ENCODE results near the gene PRPH. TPM values are rescaled to one million over a fixed set of nuclear protein-coding genes. Genes with fewer than 3 reads are reported as not detected.
A peak's percentile ranks its signal among the peaks of the same experiment; 100 is the strongest.
"Not testable (repeated sequence)": the region's sequence is repeated elsewhere in the genome, so short reads cannot be mapped to it uniquely, and the experiment has no call there.

Gene PRPH
- polyA plus RNA-seq, 1 experiment: not detected

- H3K27me3 ChIP-seq (ENCODE audit: control insufficient read depth, insufficient read depth, low read length): peaks cover 10% of the 10 kb centered on the region
- POLR2A ChIA-PET: no interaction called here
- no peak for TF ChIP-seq CTCF (IDR thresholded peaks at IDR 0.05; ENCODE audit: insufficient read depth, low read depth, low read length)
These were observed 37.5 kb downstream of the PRPH start for GRCh38 chr12:49332441-49332861.

GRCh38 chr12:49332891-49333371 is 38.0 kb downstream of the PRPH start:
- ChIA-PET POLR2A (no interaction called here), CTCF (interaction anchor here (1.5 to 5.3 kb wide), 11 partner anchors 9 to 290 kb away, joined by 6 to 71 read pairs (median 21); partner anchors contain the start of genes DNAJC22, PRPF40B and PRPH)
- TF ChIP-seq CTCF (IDR thresholded peaks at IDR 0.05; ENCODE audit: insufficient read depth, low read depth, low read length): no peak
- no peaks in the 10 kb centered on the region for H3K36me3 ChIP-seq (ENCODE audit: control insufficient read depth, insufficient read depth, low read length)
- no peak for DNase-seq (ENCODE audit: low read depth)
- H3K27me3 ChIP-seq (ENCODE audit: control insufficient read depth, insufficient read depth, low read length): peaks cover 12% of the 10 kb centered on the region
- peak overlapping the region; percentile 14; the same call in 1 of the 2 replicates for H3K4me3 ChIP-seq (ENCODE audit: low read depth, low read length)

More at GRCh38 chr12:49332441-49332861, 37.5 kb downstream of the PRPH start:
- DNase-seq (ENCODE audit: low read depth): no peak
- no peaks in the 10 kb centered on the region for H3K36me3 ChIP-seq (ENCODE audit: control insufficient read depth, insufficient read depth, low read length)
- CTCF ChIA-PET: interaction anchor here (1.0 to 5.3 kb wide), 26 partner anchors 10 to 303 kb away, joined by 3 to 71 read pairs (median 7); partner anchors contain the start of genes DNAJC22, PRPF40B, PRPH and TROAP
- H3K4me3 ChIP-seq (ENCODE audit: low read depth, low read length): no peak overlapping the region

- H3K27me3 ChIP-seq (ENCODE audit: control insufficient read depth, insufficient read depth, low read length): peaks cover 18% of the 10 kb centered on the region
- CTCF ChIA-PET: interaction anchor here (2.0 to 5.3 kb wide), 7 partner anchors 8 to 248 kb away, joined by 6 to 71 read pairs (median 49); partner anchors contain the start of genes DNAJC22 and PRPH
- POLR2A ChIA-PET; H3K36me3 ChIP-seq (ENCODE audit: control insufficient read depth, insufficient read depth, low read length); DNase-seq (ENCODE audit: low read depth); H3K4me3 ChIP-seq (ENCODE audit: low read depth, low read length): not testable (repeated sequence)
These were observed 38.8 kb downstream of the PRPH start for GRCh38 chr12:49333778-49334177.

- Histone ChIP-seq H3K27me3 (ENCODE audit: control insufficient read depth, insufficient read depth, low read length) (peaks cover 18% of the 10 kb centered on the region), H3K36me3 (ENCODE audit: control insufficient read depth, insufficient read depth, low read length) (no peaks in the 10 kb centered on the region), H3K4me3 (ENCODE audit: low read depth, low read length) (no peak overlapping the region)
- TF ChIP-seq CTCF (IDR thresholded peaks at IDR 0.05; ENCODE audit: insufficient read depth, low read depth, low read length): no peak
- ChIA-PET POLR2A (no interaction called here), CTCF (interaction anchor here (0.7 to 6.0 kb wide), 5 partner anchors 9 to 247 kb away, joined by 3 to 35 read pairs (median 6); partner anchors contain the start of gene DNAJC22)
- DNase-seq (ENCODE audit: low read depth): no peak
These were observed 39.3 kb downstream of the PRPH start for GRCh38 chr12:49334226-49334625.

- no peaks in the 10 kb centered on the region for H3K36me3 ChIP-seq (ENCODE audit: control insufficient read depth, insufficient read depth, low read length)
- ChIA-PET POLR2A (no interaction called here), CTCF (interaction anchor here (0.6 to 6.0 kb wide), 8 partner anchors 8 to 246 kb away, joined by 3 to 35 read pairs (median 4); partner anchors contain the start of gene DNAJC22)
- no peak for TF ChIP-seq CTCF (IDR thresholded peaks at IDR 0.05; ENCODE audit: insufficient read depth, low read depth, low read length)
- peaks cover 18% of the 10 kb centered on the region for H3K27me3 ChIP-seq (ENCODE audit: control insufficient read depth, insufficient read depth, low read length)
- no peak overlapping the region for H3K4me3 ChIP-seq (ENCODE audit: low read depth, low read length)
- no peak for DNase-seq (ENCODE audit: low read depth)
These were observed 39.7 kb downstream of the PRPH start for GRCh38 chr12:49334681-49335080.
